Activated B cell treated with CpG ODN at 0.5 μM for 24 hours (primary cell): ENCODE results near the gene C11orf52. TPM values are rescaled to one million over a fixed set of nuclear protein-coding genes. Genes with fewer than 3 reads are reported as not detected.

Experiments
- ATAC-seq: fragments of 200-7000 bp; cut with Tn5 transposase; one replicate; pipeline ENCODE4 v1.10.0; 2021; ENCODE audit warnings: low read depth, mild to moderate bottlenecking, moderate library complexity
- CTCF ChIA-PET: fragments of 350-600 bp; sonication (Branson Sonifier 250); formaldehyde crosslinking; loops from one replicate; lab custom pipeline; 2021; ENCODE audit warnings: antibody characterized with exemption; lab: Charles Lee
- POLR2A ChIA-PET: fragments of 350-600 bp; sonication (Branson Sonifier 250); formaldehyde crosslinking; loops from one replicate; lab custom pipeline; 2021; ENCODE audit warnings: antibody characterized with exemption; lab: Charles Lee
- DNase-seq: peaks from one replicate; pipeline ENCODE4 v3.0.0; 2022
- H3K27ac Mint-ChIP-seq: one replicate; pipeline ENCODE4 v1.8.0; 2020; ENCODE audit warnings: mixed read lengths
- H3K27me3 Mint-ChIP-seq: one replicate; pipeline ENCODE4 v1.8.0; 2021; ENCODE audit warnings: mixed read lengths
- H3K36me3 Mint-ChIP-seq: one replicate; pipeline ENCODE4 v1.8.0; 2021; ENCODE audit warnings: low read depth, mixed read lengths
- H3K4me1 Mint-ChIP-seq: one replicate; pipeline ENCODE4 v1.8.0; 2021; ENCODE audit warnings: mixed read lengths
- H3K4me3 Mint-ChIP-seq: one replicate; pipeline ENCODE4 v1.8.0; 2020; ENCODE audit warnings: mild to moderate bottlenecking, mixed read lengths
- H3K9me3 Mint-ChIP-seq: one replicate; pipeline ENCODE4 v1.8.0; 2020; ENCODE audit warnings: mixed read lengths
- CTCF ChIP-seq: fragments of 200-600 bp; IDR thresholded peaks from one replicate; pipeline ENCODE4 v1.8.0; 2022; ENCODE audit warnings: antibody characterized with exemption, mild to moderate bottlenecking
- intact Hi-C: fragments of 100-400 bp; cut with micrococcal nuclease; formaldehyde crosslinking; loops from one replicate; pipeline ENCODE4 v1.15.1; 2024
- total RNA-seq: library from RNA; stranded (reverse); gene quantifications from 2 replicates; pipeline ENCODE4 v1.2.3, GENCODE V29; 2022

The C11orf52 gene
- total RNA-seq, 1 donor from 2014 or later = not detected

- TF ChIP-seq CTCF = no peak
- no peak overlapping the region for H3K4me3 Mint-ChIP-seq
- ChIA-PET POLR2A (no interaction called here), CTCF (no interaction called here)
- no peaks in the 10 kb centered on the region for H3K36me3 Mint-ChIP-seq
- DNase-seq (no peak), ATAC-seq (no peak)
- peaks cover 9% of the 10 kb centered on the region for H3K4me1 Mint-ChIP-seq
- intact Hi-C loops = no loop called here
- no peaks in the 10 kb centered on the region for H3K27me3 Mint-ChIP-seq
- H3K27ac Mint-ChIP-seq = no peak overlapping the region
- H3K9me3 Mint-ChIP-seq = no peaks in the 10 kb centered on the region
Observed at GRCh38 chr11:111951565-111951964, 32.9 kb downstream of the C11orf52 start.

DNA sequence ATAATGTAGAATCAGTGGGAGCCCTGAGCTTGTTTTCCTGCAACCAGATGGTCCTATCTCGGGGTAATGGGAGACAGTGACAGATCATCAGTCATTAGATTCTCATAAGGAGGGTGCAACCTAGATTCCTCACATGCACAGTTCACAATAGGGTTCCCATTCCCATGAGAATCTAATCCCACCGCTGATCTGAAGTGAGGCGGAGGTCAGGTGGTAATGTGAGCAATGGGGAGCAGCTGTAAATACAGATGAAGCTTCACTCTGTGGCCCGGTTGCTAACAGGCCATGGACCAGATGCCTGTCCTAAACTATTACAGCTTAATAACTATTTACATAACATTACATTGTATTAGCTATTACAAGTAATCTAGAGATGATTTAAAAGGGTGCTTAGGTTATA, 35.4 kb downstream of the C11orf52 start:
- Mint-ChIP-seq H3K27me3 (peaks cover 3% of the 10 kb centered on the region), H3K4me1 (no peaks in the 10 kb centered on the region), H3K36me3 (no peaks in the 10 kb centered on the region), H3K9me3 (no peaks in the 10 kb centered on the region), H3K4me3 (no peak overlapping the region), H3K27ac (no peak overlapping the region)
- TF ChIP-seq CTCF = no peak
- CTCF ChIA-PET = interaction anchor here (1.3 kb wide), 1 partner anchor 28 kb away, joined by 3 read pairs; no protein-coding TSS in a partner anchor
- intact Hi-C loops = no loop called here
- POLR2A ChIA-PET = no interaction called here
- ATAC-seq = no peak
- no peak for DNase-seq

DNA sequence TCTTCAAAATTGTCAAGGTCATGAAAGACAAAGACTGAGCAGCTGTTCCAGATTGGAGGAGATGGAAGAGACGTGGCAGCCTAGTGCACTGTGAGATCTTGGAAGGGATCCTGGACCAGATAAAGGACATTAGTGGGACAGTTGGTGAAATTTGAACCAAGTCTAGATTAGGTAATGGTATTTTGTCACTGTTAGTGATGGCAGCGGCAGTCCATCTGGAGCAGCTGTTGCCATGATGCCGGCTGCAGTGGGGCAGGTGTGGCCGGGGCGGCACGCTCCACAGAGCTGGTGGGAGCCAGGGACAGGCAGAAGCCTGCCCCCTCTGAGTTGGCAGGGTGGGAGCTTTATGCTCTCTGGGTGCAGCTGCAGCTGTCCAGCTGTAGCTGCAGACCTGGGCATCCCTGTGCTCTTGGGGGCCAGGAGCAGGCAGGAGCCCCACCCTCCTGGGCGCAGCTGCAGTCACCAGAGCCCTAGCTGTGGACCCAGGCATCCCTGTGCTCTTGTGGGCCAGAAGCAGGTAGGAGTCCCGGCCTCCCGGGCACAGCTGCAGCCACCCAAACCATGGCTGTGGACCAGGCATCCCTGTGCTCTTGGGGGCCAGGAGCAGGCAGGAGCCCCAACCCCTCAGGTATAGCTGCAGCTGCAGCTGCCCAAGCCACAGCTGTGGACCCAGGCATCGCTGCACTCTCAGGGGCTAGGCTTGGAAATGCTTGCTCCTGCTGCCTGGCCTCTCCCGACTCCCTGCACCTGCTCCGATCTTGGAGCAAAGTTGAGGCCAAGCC, 39.1 kb downstream of the C11orf52 start:
- Mint-ChIP-seq H3K4me1 (no peaks in the 10 kb centered on the region), H3K9me3 (no peaks in the 10 kb centered on the region), H3K4me3 (no peak overlapping the region), H3K36me3 (no peaks in the 10 kb centered on the region), H3K27me3 (peaks cover 3% of the 10 kb centered on the region), H3K27ac (no peak overlapping the region)
- no peak for ATAC-seq
- no peak for TF ChIP-seq CTCF
- ChIA-PET CTCF (interaction anchor here (0.5 to 1.9 kb wide), 2 partner anchors 23 to 24 kb away, joined by 3 to 5 read pairs; no protein-coding TSS in a partner anchor), POLR2A (no interaction called here)
- intact Hi-C loops = no loop called here
- DNase-seq = no peak

- no peaks in the 10 kb centered on the region for H3K4me1 Mint-ChIP-seq
- ChIA-PET POLR2A (interaction anchor here (1.2 kb wide), 1 partner anchor 34 kb away, joined by 4 read pairs; no protein-coding TSS in a partner anchor), CTCF (no interaction called here)
- intact Hi-C loops = no loop called here
- ATAC-seq = no peak
- TF ChIP-seq CTCF = no peak
- H3K27ac Mint-ChIP-seq = no peak overlapping the region
- H3K9me3 Mint-ChIP-seq = no peaks in the 10 kb centered on the region
- H3K36me3 Mint-ChIP-seq = no peaks in the 10 kb centered on the region
- DNase-seq = no peak
- H3K27me3 Mint-ChIP-seq = peaks cover 3% of the 10 kb centered on the region
- no peak overlapping the region for H3K4me3 Mint-ChIP-seq
Observed at GRCh38 chr11:111960916-111961315, 42.2 kb downstream of the C11orf52 start.
